Astrocyte (in vitro differentiated cells and primary cell): ENCODE data around the gene GALNT2.

Experiments
- EZH2 ChIP-seq: IDR thresholded peaks from 2 replicates; pipeline ENCODE4 v1.6.1; 2012; ENCODE audit warnings: mild to moderate bottlenecking, low read length, inconsistent platforms; ENCODE audit not compliant: insufficient read depth
- TF ChIP-seq, protein P1 (sequence below): IDR thresholded peaks from 2 replicates; pipeline ENCODE4 v1.5.1; 2011; ENCODE audit warnings: low read depth, mild to moderate bottlenecking, inconsistent platforms, low read length, moderate library complexity; ENCODE audit not compliant: insufficient read depth

DNA sequence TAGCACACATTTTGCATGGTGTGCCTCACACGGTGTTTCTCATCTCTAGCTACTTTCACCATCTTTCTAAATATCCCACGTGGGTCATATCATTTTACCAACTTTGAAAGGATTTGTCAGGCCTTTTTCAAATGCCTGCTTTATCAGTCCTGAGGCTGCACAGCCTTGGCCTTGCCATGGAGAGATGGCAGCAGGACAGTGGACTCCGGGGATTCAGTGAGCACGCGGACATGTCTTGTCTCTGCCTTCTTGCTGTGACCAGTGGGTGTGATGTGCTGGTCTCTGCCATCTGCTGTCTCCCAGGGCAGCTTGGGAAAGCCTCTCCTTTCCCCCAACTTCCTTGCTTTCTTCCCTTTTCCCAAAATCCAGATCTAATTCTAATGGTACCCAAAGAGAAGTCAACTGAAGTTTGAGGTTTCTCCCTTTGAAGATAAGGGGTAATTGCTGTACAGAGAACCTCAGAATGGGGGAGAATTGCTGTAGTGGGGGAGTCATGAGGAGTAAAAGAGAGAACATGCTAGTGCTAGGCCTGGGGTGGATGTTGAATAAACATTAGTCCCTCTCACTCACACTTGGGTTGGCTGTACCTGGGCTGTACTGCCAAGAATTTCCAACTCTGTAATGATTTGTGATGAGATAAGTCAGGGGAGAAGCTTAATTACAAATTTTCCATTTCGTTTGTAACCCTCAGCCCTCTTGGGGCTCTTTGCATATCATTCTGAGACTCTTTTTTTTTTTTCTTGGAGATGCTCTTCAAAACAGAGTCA, 99.5 kb downstream of the GALNT2 start:
- TF ChIP-seq, protein P1, sequence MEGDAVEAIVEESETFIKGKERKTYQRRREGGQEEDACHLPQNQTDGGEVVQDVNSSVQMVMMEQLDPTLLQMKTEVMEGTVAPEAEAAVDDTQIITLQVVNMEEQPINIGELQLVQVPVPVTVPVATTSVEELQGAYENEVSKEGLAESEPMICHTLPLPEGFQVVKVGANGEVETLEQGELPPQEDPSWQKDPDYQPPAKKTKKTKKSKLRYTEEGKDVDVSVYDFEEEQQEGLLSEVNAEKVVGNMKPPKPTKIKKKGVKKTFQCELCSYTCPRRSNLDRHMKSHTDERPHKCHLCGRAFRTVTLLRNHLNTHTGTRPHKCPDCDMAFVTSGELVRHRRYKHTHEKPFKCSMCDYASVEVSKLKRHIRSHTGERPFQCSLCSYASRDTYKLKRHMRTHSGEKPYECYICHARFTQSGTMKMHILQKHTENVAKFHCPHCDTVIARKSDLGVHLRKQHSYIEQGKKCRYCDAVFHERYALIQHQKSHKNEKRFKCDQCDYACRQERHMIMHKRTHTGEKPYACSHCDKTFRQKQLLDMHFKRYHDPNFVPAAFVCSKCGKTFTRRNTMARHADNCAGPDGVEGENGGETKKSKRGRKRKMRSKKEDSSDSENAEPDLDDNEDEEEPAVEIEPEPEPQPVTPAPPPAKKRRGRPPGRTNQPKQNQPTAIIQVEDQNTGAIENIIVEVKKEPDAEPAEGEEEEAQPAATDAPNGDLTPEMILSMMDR: no peak
- TF ChIP-seq EZH2: no peak
